T-helper 17 cell (primary cell): ENCODE data around the gene MTHFS. TPM values are rescaled to one million over a fixed set of nuclear protein-coding genes. Genes with fewer than 3 reads are reported as not detected.

Source experiments
- ATAC-seq: fragments of 150-1000 bp; cut with Tn5 transposase; 2 replicates; pipeline ENCODE4 v1.10.0; 2021; ENCODE audit warnings: mild to moderate bottlenecking, moderate library complexity
- DNase-seq, 3 donors: peaks; one replicate each; pipeline versions ENCODE4 v3.0.0 to v3.0.0-alpha.2; 2020 to 2021
- H3K9me3 ChIP-seq: one replicate; pipeline ENCODE4 v1.7.0; 2013; ENCODE audit warnings: low read length, mild to moderate bottlenecking; ENCODE audit not compliant: control insufficient read depth, poor library complexity, severe bottlenecking
- H3K27ac Mint-ChIP-seq: one replicate; pipeline ENCODE4 v1.8.0; 2022; ENCODE audit warnings: mild to moderate bottlenecking, moderate library complexity, mixed read lengths
- H3K27me3 Mint-ChIP-seq: one replicate; pipeline ENCODE4 v1.8.0; 2022; ENCODE audit warnings: mixed read lengths
- H3K36me3 Mint-ChIP-seq: one replicate; pipeline ENCODE4 v1.8.0; 2022; ENCODE audit warnings: low read depth, mixed read lengths
- H3K4me1 Mint-ChIP-seq: one replicate; pipeline ENCODE4 v1.8.0; 2022; ENCODE audit warnings: mild to moderate bottlenecking, mixed read lengths
- H3K4me3 Mint-ChIP-seq: one replicate; pipeline ENCODE4 v1.8.0; 2022; ENCODE audit warnings: mild to moderate bottlenecking, moderate library complexity, mixed read lengths
- total RNA-seq, 4 donors: library from RNA in 2 of 4; stranded (reverse) in 2 of 4; gene quantifications; one replicate each; pipeline ENCODE4 v1.2.3 and lab custom pipeline; 2022 to 2026

The MTHFS gene
- total RNA-seq, 2 donors from 2014 or later: 14.3 to 17.1 TPM

- H3K27me3 Mint-ChIP-seq: peaks cover 3% of the 10 kb centered on the region
- DNase-seq (no peak), ATAC-seq (no peak)
- H3K4me1 Mint-ChIP-seq: peaks cover 4% of the 10 kb centered on the region
- H3K36me3 Mint-ChIP-seq: peaks cover 3% of the 10 kb centered on the region
- no peak overlapping the region for H3K4me3 Mint-ChIP-seq
- no peaks in the 10 kb centered on the region for H3K9me3 ChIP-seq
- H3K27ac Mint-ChIP-seq: peak overlapping the region; percentile 16
Observed at GRCh38 chr15:79812541-79812940, 84.3 kb downstream of the MTHFS start.

DNA sequence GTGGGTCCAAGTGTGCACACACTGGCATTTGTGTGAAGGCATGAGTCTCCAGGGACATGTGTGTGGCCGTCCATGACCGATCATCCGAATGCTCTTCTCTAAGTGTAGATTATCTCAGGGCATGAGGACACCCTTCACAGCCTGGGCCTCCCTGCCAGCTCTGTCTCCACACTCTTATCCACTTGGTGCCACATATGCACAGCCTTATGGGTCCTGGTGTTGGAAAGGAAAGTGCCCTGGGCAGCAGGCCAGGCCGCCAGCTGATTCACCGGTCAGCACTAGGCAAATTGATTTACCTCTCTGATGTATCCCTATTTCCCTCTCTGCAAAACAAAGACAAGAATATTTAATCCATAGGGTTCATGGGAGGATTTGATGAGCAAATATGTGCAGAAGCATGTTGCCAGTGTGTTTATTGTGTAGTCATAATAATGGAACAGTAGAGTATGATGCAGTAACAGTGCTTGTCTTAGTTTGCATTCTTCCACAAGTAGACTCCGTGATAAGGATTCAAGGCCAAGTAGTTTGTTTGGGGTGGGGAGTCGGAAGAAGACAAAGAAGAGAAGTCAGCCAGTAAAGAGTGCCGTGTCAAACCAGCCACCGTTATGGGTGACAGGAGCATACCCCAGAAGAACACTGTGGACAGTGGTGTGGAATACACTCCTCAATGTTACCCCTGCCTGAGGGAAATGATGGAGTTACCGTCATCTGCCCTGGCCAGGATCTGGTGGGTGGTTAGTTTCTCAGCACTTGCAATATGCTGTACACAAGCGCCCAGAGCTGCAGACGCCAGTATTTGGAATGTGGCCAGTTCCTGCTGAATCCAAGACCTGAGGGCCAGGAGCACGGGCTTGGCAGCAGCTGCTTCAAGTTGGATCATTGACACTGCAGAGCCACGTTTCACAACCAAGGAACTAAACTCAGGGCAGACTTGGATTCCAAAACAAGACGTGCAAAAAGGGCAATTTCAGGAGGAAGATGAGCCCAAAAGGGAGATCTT lies 85.1 kb downstream of the MTHFS start:
- DNase-seq (no peak), ATAC-seq (no peak)
- no peaks in the 10 kb centered on the region for H3K9me3 ChIP-seq
- peaks cover 3% of the 10 kb centered on the region for H3K36me3 Mint-ChIP-seq
- peaks cover 4% of the 10 kb centered on the region for H3K4me1 Mint-ChIP-seq
- H3K27me3 Mint-ChIP-seq: peaks cover 4% of the 10 kb centered on the region
- H3K27ac Mint-ChIP-seq: peak overlapping the region; percentile 16
- no peak overlapping the region for H3K4me3 Mint-ChIP-seq

DNA sequence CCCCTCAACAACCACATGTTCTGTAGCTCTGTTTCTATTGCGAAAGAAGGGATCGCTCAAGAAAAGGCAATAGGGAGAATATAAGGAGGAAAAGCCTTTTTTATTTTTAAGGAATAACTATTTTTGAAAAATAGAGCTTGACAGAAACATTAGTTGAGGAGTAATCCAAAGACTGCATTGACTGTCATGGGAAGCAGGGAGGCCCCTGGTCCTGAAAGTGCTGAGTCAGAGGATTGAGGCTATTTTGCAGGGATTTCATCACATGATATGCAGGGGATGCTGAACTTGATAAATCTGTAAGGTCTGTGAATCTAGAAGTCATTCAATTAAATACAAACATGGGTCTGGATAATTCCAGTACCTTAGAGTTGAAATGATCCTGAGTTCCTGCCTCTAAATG lies 92.0 kb downstream of the MTHFS start:
- no peaks in the 10 kb centered on the region for H3K9me3 ChIP-seq
- Mint-ChIP-seq H3K27ac (no peak overlapping the region), H3K36me3 (peaks cover 6% of the 10 kb centered on the region), H3K4me1 (no peaks in the 10 kb centered on the region), H3K27me3 (peaks cover 4% of the 10 kb centered on the region), H3K4me3 (no peak overlapping the region)
- ATAC-seq: no peak
- no peak for DNase-seq

DNA sequence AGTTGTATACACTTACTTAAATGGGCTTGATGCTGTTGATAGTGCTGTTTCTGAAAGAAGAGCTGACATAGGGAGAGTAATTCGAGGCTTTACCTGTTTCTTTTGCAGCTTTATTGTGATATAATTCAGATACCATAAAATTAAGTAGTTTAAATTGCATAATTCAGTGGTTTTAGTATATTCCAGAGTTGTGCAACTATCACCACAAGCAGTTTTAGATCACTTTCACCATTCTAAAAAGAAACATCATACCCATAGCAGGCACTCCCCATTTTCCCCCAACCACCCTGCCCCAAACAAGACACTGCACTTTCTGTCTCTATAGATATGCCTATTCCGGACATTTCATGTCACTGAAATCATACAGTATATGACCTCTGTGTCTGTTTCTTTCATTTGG lies 98.5 kb downstream of the MTHFS start:
- no peak for DNase-seq
- Mint-ChIP-seq H3K4me3 (no peak overlapping the region), H3K36me3 (no peaks in the 10 kb centered on the region), H3K27ac (no peak overlapping the region), H3K4me1 (peaks cover 5% of the 10 kb centered on the region), H3K27me3 (no peaks in the 10 kb centered on the region)
- ATAC-seq: no peak
- H3K9me3 ChIP-seq: no peaks in the 10 kb centered on the region

Other genes starting within 250 kb of the MTHFS start
- 10 to 100 TPM; 23.3 to 27.0 TPM for gene BCL2A1, start 74.2 kb upstream of the MTHFS start, total RNA-seq
- gene ZFAND6, start 162.7 kb upstream of the MTHFS start, total RNA-seq: 10 to 100 TPM; 85.5 to 91.6 TPM